SJSA1 (cell line): Measurements from ENCODE around the gene PHYHIPL. TPM values are rescaled to one million over a fixed set of nuclear protein-coding genes. Genes with fewer than 3 reads are reported as not detected.

ENCODE experiments used
- DNase-seq, 2 experiments: peaks; one replicate each; pipeline ENCODE4 v3.0.0-alpha.2; 2015 to 2020; ENCODE audit warnings: low spot score in 2 of 2, low read depth in 1 of 2
- H3K27ac ChIP-seq: fragments of 250-450 bp; sonication (Bioruptor Pico); 2 replicates; pipeline ENCODE4 v1.5.1; 2020; ENCODE audit warnings: mild to moderate bottlenecking, moderate library complexity
- H3K27me3 ChIP-seq: fragments of 250-450 bp; sonication (Bioruptor Pico); replicated peaks from 2 replicates; pipeline ENCODE4 v1.5.1; 2020; ENCODE audit warnings: mild to moderate bottlenecking, moderate library complexity
- H3K36me3 ChIP-seq: fragments of 250-450 bp; sonication (Bioruptor Pico); 2 replicates; pipeline ENCODE4 v1.5.1; 2020; ENCODE audit warnings: mild to moderate bottlenecking
- H3K4me1 ChIP-seq: fragments of 250-450 bp; sonication (Bioruptor Pico); replicated peaks from 2 replicates; pipeline ENCODE4 v1.6.1; 2021; ENCODE audit warnings: mild to moderate bottlenecking
- H3K4me3 ChIP-seq: fragments of 250-450 bp; sonication (Bioruptor Pico); 2 replicates; pipeline ENCODE4 v1.5.1; 2020; ENCODE audit warnings: mild to moderate bottlenecking
- H3K9me3 ChIP-seq: fragments of 250-450 bp; sonication (Bioruptor Pico); replicated peaks from 2 replicates; pipeline ENCODE4 v1.5.1; 2020; ENCODE audit warnings: mild to moderate bottlenecking
- total RNA-seq: library from RNA; depleted of rRNA; stranded (reverse); fragments of >200 nt; shearing (Covaris generic); gene quantifications from 2 replicates; pipeline ENCODE4 v1.2.3, GENCODE V29; 2014

Gene PHYHIPL
- total RNA-seq, 1 experiment from 2014 or later = not detected

GRCh38 chr10:59173414-59173813 is 3.0 kb upstream of the PHYHIPL start:
- no peak overlapping the region for H3K4me3 ChIP-seq
- peaks cover 7% of the 10 kb centered on the region; the same call in 1 of the 2 replicates for H3K4me1 ChIP-seq
- no peak overlapping the region for H3K27ac ChIP-seq
- H3K36me3 ChIP-seq = no peaks in the 10 kb centered on the region
- no peaks in the 10 kb centered on the region for H3K9me3 ChIP-seq
- no peak for DNase-seq
- peaks cover 30% of the 10 kb centered on the region for H3K27me3 ChIP-seq

GRCh38 chr10:59175538-59176240 is 754 bp upstream of the PHYHIPL start:
- Histone ChIP-seq H3K27me3 (peaks cover 30% of the 10 kb centered on the region), H3K4me1 (peaks cover 7% of the 10 kb centered on the region; the same call in 1 of the 2 replicates), H3K36me3 (no peaks in the 10 kb centered on the region), H3K4me3 (no peak overlapping the region), H3K27ac (no peak overlapping the region), H3K9me3 (no peaks in the 10 kb centered on the region)
- no peak for DNase-seq

GRCh38 chr10:59177031-59177797 is 771 bp downstream of the PHYHIPL start:
- Histone ChIP-seq H3K27me3 (peaks cover 30% of the 10 kb centered on the region), H3K4me3 (no peak overlapping the region), H3K9me3 (no peaks in the 10 kb centered on the region), H3K27ac (no peak overlapping the region), H3K4me1 (peaks cover 7% of the 10 kb centered on the region; the same call in 1 of the 2 replicates), H3K36me3 (no peaks in the 10 kb centered on the region)
- DNase-seq = peak in 1 of 2 experiments; percentile 40

- Histone ChIP-seq H3K27ac (no peak overlapping the region), H3K4me3 (no peak overlapping the region), H3K9me3 (no peaks in the 10 kb centered on the region), H3K4me1 (peaks cover 7% of the 10 kb centered on the region; the same call in 1 of the 2 replicates), H3K36me3 (no peaks in the 10 kb centered on the region), H3K27me3 (peaks cover 30% of the 10 kb centered on the region)
- DNase-seq = no peak
Observed at GRCh38 chr10:59177836-59178235, 1.4 kb downstream of the PHYHIPL start.

GRCh38 chr10:59179068-59179467 is 2.6 kb downstream of the PHYHIPL start:
- Histone ChIP-seq H3K27ac (no peak overlapping the region), H3K36me3 (no peaks in the 10 kb centered on the region), H3K4me3 (no peak overlapping the region), H3K4me1 (peaks cover 7% of the 10 kb centered on the region; the same call in 1 of the 2 replicates), H3K27me3 (peaks cover 30% of the 10 kb centered on the region), H3K9me3 (no peaks in the 10 kb centered on the region; the same call in 1 of the 2 replicates)
- DNase-seq = no peak

- Histone ChIP-seq H3K27ac (no peak overlapping the region), H3K4me1 (peaks cover 7% of the 10 kb centered on the region; the same call in 1 of the 2 replicates)
Observed at GRCh38 chr10:59180689-59181270, 4.3 kb downstream of the PHYHIPL start.

GRCh38 chr10:59181668-59182067 is 5.2 kb downstream of the PHYHIPL start:
- H3K4me3 ChIP-seq = no peak overlapping the region
- H3K36me3 ChIP-seq = no peaks in the 10 kb centered on the region
- peak in 1 of 2 experiments; percentile 34 for DNase-seq
- H3K27me3 ChIP-seq = peaks cover 12% of the 10 kb centered on the region
- H3K9me3 ChIP-seq = no peaks in the 10 kb centered on the region; the same call in 1 of the 2 replicates
- H3K4me1 ChIP-seq = peaks cover 5% of the 10 kb centered on the region; the same call in 1 of the 2 replicates
- H3K27ac ChIP-seq = no peak overlapping the region

More at GRCh38 chr10:59180689-59181270, 4.3 kb downstream of the PHYHIPL start:
- DNase-seq = no peak
- H3K9me3 ChIP-seq = no peaks in the 10 kb centered on the region; the same call in 1 of the 2 replicates
- H3K4me3 ChIP-seq = no peak overlapping the region
- H3K36me3 ChIP-seq = no peaks in the 10 kb centered on the region
- peaks cover 18% of the 10 kb centered on the region for H3K27me3 ChIP-seq

GRCh38 chr10:59190332-59190731 is 13.9 kb downstream of the PHYHIPL start:
- H3K36me3 ChIP-seq = no peaks in the 10 kb centered on the region
- no peak for DNase-seq
- no peaks in the 10 kb centered on the region for H3K4me1 ChIP-seq
- H3K9me3 ChIP-seq = no peaks in the 10 kb centered on the region
- no peak overlapping the region for H3K27ac ChIP-seq
- H3K4me3 ChIP-seq = no peak overlapping the region
- no peaks in the 10 kb centered on the region; the same call in 1 of the 2 replicates for H3K27me3 ChIP-seq

- Histone ChIP-seq H3K4me1 (no peaks in the 10 kb centered on the region), H3K36me3 (no peaks in the 10 kb centered on the region), H3K4me3 (no peak overlapping the region), H3K27me3 (no peaks in the 10 kb centered on the region), H3K9me3 (no peaks in the 10 kb centered on the region), H3K27ac (no peak overlapping the region)
- DNase-seq = no peak
Observed at GRCh38 chr10:59206204-59206720, 29.8 kb downstream of the PHYHIPL start.

- Histone ChIP-seq H3K9me3 (no peaks in the 10 kb centered on the region), H3K27me3 (no peaks in the 10 kb centered on the region), H3K27ac (no peak overlapping the region), H3K36me3 (no peaks in the 10 kb centered on the region), H3K4me1 (no peaks in the 10 kb centered on the region), H3K4me3 (no peak overlapping the region)
- DNase-seq = no peak
Observed at GRCh38 chr10:59212301-59212798, 35.9 kb downstream of the PHYHIPL start.

- H3K9me3 ChIP-seq = no peaks in the 10 kb centered on the region
- no peak overlapping the region for H3K4me3 ChIP-seq
- H3K4me1 ChIP-seq = no peaks in the 10 kb centered on the region
- no peak for DNase-seq
- no peaks in the 10 kb centered on the region for H3K36me3 ChIP-seq
- no peaks in the 10 kb centered on the region for H3K27me3 ChIP-seq
- H3K27ac ChIP-seq = no peak overlapping the region
Observed at GRCh38 chr10:59214160-59214559, 37.7 kb downstream of the PHYHIPL start.

GRCh38 chr10:59216178-59216869 is 39.9 kb downstream of the PHYHIPL start:
- no peak overlapping the region for H3K4me3 ChIP-seq
- H3K27ac ChIP-seq = no peak overlapping the region
- H3K27me3 ChIP-seq = no peaks in the 10 kb centered on the region
- H3K36me3 ChIP-seq = no peaks in the 10 kb centered on the region
- DNase-seq = no peak
- H3K4me1 ChIP-seq = no peaks in the 10 kb centered on the region
- H3K9me3 ChIP-seq = no peaks in the 10 kb centered on the region

- no peaks in the 10 kb centered on the region for H3K36me3 ChIP-seq
- H3K4me3 ChIP-seq = no peak overlapping the region
- DNase-seq = no peak
- H3K4me1 ChIP-seq = no peaks in the 10 kb centered on the region
- no peaks in the 10 kb centered on the region; the same call in 1 of the 2 replicates for H3K27me3 ChIP-seq
- no peak overlapping the region for H3K27ac ChIP-seq
- H3K9me3 ChIP-seq = no peaks in the 10 kb centered on the region
Observed at GRCh38 chr10:59222788-59223187, 46.3 kb downstream of the PHYHIPL start.
